HG03460 (cell line): ENCODE data around the gene CTCF.

Experiments used
- ATAC-seq: cut with Tn5 transposase; IDR thresholded peaks from one replicate; pipeline ENCODE4 v1.9.1; 2021; ENCODE audit not compliant: unreplicated experiment

Gene CTCF

GRCh38 chr16:67534431-67534830, 27.9 kb upstream of the CTCF start:
- no peak for ATAC-seq

GRCh38 chr16:67535201-67535600, 27.1 kb upstream of the CTCF start:
- no peak for ATAC-seq

- ATAC-seq: peak; percentile 40
Observed at GRCh38 chr16:67537270-67537635, 25.1 kb upstream of the CTCF start.

DNA sequence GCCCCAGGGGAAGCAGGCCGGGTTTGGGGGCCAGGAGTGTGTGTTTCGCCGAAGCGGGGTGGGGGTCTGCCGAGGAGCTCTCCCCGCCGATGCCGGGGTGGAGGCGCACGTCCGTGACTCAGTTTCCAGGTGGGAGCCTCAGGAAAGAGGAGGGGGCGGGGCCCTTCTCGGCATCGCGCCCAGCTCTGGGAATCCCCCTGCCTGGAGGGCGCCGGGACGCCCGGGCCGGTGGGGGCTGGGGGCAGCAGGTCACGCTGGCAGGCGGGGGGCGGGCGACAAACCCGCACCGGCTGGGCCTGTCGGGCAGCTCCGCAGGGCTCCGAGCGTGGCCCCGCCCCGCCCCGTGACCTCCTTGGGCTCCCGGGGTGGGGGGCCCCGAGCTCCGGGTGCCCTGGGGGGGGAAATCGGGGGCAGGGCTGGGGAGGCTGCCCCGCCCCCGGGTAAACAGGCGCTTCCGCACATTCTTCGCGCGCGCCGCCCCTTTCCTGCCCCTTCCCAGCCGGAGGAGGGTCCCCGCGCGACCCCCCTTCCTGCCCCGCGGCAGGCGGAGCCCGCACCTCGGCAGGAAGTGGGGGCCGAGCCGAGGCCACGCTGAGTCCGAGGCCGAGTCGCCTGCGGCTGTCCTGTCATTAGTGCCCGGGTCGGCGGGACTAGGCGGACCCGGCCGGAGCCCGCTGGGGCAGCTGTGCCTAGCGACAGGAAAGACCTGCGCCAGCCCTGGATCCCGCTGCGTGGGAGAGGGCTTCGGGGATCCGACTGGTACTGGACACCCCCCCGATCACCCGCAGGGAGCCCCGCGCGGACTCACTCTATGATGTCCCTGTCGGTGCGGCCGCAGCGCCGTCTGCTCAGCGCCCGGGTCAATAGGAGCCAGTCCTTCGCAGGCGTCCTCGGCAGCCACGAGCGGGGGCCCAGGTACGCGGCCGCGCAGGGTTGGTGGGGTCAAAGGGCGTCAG, 24.4 kb upstream of the CTCF start:
- peak; percentile 41 for ATAC-seq

GRCh38 chr16:67538666-67539101, 23.6 kb upstream of the CTCF start:
- no peak for ATAC-seq

DNA sequence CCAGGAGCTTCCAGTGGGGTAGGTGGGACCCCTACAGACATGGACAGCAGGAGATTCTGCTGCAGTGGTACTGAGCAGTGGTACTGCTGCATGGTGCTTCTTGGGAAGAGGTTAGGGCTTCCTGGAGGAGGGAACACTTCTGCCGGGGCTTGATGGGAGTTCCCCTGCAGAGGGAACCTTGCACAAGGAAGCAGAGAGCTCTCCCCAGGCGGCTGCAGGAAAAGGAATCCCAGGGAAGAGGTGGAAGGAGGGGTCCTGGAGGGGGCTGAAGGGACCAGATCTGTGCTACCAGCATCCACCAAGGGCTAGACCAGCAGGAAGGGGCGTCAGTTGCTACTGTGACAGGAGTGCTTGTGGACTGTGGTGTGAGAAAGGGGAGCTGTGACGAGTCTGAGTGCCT, 23.1 kb upstream of the CTCF start:
- no peak for ATAC-seq

GRCh38 chr16:67539691-67540635, 22.4 kb upstream of the CTCF start:
- ATAC-seq: no peak

- ATAC-seq: no peak
Observed at GRCh38 chr16:67540756-67541155, 21.6 kb upstream of the CTCF start.

DNA sequence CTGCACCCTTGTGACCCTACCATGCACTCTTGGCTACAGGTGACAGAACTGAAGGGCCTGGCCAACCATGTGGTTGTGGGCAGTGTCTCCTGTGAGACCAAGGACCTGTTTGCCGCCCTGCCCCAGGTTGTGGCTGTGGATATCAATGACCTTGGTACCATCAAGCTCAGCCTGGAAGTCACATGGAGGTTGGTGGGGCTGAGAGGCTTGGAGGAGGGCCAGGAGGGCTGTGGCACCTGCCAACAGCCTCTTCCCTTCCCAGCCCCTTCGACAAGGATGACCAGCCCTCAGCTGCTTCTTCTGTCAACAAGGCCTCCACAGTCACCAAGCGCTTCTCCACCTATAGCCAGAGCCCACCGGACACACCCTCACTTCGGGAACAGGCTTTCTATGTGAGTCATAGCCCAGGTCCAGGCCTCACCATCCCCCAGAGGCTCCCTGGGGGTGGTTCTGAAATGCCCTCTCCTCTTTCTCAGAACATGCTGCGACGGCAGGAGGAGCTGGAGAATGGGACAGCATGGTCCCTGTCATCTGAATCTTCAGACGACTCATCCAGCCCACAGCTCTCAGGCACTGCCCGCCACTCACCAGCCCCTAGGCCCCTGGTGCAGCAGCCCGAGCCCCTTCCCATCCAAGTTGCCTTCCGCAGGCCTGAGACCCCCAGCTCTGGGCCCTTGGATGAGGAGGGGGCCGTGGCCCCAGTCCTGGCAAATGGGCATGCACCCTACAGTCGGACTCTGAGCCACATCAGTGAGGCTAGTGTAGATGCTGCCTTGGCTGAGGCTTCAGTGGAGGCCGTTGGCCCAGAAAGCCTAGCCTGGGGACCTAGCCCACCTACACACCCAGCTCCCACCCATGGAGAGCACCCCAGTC, 20.7 kb upstream of the CTCF start:
- no peak for ATAC-seq

DNA sequence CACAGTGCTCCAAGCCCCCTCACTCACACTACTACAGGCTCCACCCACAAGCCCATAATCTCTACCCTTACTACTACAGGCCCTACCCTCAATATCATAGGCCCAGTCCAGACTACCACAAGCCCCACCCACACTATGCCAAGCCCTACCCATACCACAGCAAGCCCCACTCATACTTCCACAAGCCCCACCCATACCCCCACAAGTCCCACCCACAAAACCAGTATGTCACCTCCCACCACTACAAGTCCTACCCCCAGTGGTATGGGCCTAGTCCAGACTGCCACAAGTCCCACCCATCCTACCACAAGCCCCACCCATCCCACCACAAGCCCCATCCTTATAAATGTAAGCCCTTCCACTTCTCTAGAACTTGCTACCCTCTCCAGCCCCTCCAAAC, 19.9 kb upstream of the CTCF start:
- no peak for ATAC-seq

GRCh38 chr16:67543036-67543435, 19.3 kb upstream of the CTCF start:
- ATAC-seq: no peak

GRCh38 chr16:67543582-67543981, 18.7 kb upstream of the CTCF start:
- no peak for ATAC-seq

DNA sequence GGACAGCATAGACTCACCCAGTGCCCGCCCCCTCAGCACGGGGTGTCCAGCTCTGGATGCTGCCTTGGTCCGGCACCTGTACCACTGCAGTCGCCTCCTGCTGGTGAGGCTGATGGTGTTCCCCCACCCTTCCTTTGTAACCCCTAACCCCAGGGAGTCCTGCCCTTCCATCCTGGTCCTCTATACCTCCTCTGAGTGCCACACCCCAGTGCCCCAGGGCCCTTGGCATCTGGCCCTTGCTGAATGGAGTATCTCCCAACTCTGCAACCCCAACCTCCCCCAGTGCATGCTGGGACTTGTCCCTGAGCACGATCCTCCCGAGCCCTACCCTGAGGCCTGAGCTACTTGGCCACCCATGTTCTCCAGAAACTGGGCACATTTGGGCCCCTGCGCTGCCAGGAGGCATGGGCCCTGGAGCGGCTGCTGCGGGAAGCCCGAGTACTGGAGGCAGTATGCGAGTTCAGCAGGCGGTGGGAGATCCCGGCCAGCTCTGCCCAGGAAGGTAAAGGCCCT, 17.9 kb upstream of the CTCF start:
- ATAC-seq: no peak

DNA sequence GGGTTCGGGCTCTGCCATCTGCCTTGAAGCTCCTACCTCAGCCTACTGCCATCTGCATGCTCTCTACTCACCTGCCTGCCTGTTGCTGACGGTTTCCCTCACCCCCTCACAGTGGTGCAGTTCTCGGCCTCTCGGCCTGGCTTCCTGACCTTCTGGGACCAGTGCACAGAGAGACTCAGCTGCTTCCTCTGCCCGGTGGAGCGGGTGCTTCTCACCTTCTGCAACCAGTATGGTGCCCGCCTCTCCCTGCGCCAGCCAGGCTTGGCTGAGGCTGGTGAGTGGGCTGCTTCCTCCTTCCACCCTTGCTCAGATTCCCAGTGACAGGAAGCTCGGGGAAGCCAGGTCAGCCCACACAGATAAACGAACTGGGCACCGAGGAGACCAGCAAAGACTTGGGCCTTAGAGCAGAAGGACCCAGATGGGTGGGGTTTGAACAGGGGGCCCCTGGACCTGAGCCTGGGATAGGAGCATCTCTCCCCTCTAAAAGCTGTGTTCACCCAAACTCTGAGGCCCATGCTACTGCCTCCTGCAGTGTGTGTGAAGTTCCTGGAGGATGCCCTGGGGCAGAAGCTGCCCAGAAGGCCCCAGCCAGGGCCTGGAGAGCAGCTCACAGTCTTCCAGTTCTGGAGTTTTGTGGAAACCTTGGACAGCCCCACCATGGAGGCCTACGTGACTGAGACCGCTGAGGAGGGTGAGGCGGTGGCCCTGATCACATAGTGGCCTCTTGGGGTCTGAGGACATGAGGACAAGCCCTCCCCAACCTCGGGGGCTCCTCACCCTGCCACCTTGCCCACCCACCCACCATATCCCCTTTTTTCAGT, 17.3 kb upstream of the CTCF start:
- no peak for ATAC-seq

DNA sequence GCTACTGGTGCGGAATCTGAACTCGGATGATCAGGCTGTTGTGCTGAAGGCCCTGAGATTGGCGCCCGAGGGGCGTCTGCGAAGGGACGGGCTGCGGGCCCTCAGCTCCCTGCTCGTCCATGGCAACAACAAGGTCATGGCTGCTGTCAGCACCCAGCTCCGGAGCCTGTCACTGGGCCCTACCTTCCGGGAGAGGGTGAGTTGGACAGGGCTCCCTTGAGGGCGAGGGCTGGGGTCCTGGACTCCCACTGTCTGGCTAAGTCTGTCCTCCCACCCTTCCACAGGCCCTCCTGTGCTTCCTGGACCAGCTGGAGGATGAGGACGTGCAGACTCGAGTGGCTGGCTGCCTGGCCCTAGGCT, 16.7 kb upstream of the CTCF start:
- no peak for ATAC-seq

- no peak for ATAC-seq
Observed at GRCh38 chr16:67546091-67546501, 16.2 kb upstream of the CTCF start.

- no peak for ATAC-seq
Observed at GRCh38 chr16:67546761-67547422, 15.4 kb upstream of the CTCF start.

- peak; percentile 53 for ATAC-seq
Observed at GRCh38 chr16:67547423-67548264, 14.7 kb upstream of the CTCF start.
